ENCODE results near the gene ZFYVE16.
"Not testable (repeated sequence)": the region's sequence is repeated elsewhere in the genome, so short reads cannot be mapped to it uniquely, and the experiment has no call there.

Gene ZFYVE16

DNA sequence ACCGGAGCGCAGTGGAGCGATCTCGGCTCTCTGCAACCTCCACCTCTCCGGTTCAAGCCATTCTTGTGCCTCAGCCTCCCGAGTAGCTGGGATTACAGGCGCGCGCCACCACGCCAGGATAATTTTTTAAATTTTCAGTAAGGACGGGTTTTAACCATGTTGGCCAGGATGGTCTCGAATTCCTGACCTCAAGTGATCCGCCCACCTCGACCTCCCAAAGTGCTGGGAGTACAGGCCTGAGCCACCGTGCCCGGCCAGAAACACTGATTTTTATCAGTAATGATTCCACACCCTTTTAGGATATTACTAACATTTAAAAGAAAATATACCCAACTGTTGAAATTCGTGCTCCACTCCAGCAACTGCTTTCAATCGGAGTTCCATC, 79.6 kb downstream of the ZFYVE16 start:
- in situ Hi-C loops (cut with HindIII; ENCODE audit: low sequenced_read_pairs): no loop called here

DNA sequence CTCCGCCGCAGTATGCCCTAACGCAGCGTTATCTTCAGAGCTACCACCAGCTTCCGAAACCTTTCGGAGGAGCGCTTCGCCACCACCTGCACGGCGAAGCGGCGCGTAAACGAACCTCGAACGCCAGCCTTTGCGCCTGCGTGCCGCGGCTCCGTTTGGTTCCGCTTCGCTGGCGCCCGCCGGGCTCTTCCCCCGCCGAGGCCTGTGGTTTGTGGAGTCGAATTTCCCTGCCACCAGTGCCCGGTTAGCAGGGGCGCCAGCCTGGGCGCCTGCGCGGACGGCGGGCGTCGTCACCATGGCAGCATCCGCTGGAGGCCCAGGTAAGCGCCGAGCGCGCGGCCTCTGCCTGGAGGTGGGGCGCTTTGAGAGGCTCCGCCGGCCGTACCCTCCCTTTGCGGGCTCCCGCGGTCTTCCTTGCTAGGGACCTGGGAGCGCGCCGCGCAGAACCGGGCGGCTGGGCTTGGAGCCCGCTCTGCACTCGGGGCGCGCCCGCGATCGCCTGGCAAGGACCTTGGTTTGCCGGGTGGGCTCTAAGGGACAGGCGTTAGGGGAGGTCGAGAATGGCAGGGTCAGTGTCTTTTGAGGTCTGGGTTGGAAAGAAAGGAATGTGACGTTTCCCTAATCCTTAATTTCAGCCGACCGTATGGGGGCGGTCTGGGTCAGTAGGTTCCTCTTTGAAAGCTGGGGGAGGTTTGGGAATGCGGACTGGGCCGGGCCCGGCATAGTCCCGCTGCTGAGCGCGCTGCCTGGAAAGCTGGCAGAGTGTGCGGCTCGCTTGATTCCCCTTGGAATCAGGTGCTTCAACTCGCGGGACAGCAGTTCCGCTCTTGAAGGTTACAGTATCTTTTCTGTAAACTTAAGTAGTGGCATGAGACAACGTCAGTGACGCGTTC, 80.2 kb downstream of the ZFYVE16 start, which contains the start of gene FAM151B:
Gene FAM151B, plus strand, starts transcription at position 272 of the 893 bp plus-strand sequence. Its CDS starts 24 bp downstream, at position 296.
- in situ Hi-C loops (cut with HindIII; ENCODE audit: low sequenced_read_pairs): no loop called here

DNA sequence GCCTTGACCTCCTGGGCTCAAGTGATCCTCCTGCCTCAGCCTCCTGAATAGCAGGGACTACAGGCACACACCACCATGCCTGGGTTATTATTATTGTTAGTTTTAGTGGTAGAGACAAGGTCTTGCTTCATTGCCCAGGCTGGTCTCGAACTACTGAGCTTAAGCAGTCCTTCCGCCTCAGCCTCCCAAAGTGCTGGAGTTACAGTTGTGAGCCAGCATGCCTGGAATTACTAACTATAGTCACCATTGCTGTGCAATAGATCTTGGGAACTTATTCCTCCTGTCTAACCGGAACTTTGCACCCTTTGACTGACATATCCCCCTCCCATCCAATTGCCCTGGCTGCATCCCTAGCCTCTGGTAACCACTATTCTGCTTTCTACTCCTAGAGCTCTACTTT, 83.4 kb downstream of the ZFYVE16 start:
- in situ Hi-C loops (cut with HindIII; ENCODE audit: low sequenced_read_pairs): no loop called here

DNA sequence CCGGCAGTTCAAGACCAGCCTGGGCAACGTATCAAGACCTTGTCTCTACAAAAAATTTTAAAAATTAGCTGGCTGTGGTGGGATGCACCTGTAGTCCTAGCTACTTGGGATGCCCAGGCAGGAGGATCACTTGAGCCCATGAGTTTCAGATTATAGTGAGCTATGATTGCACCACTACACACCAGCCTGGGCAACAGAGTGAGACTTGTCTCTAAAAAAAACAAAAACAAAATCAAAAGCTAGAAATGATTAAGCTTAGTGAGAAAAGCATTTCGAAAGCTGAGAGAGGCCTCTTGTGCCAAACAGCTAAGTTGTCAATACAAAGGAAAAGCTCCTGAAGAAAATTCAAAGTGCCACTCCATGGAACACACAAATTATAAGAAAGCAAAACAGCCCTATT, 84.9 kb downstream of the ZFYVE16 start:
- in situ Hi-C loops (cut with HindIII; ENCODE audit: low sequenced_read_pairs): no loop called here

DNA sequence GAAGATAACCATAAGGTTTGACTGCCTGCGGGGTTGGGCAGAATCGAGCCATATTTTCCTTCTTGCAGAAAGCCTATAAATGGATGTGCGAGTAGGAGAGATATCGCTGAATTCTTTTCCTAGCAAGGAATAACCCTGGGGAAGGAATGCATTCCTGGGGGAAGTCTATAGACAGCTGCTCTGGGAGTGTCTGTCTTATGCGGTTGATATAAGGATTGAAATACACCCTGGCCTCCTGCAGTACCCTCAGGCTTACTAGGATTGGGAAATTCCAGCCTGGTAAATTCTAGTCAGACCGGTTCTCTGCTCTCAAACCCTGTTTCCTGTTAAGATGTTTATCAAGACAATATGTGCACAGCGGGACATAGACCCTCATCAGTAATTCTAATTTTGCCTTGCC, 85.6 kb downstream of the ZFYVE16 start:
- in situ Hi-C loops (cut with HindIII; ENCODE audit: low sequenced_read_pairs): not testable (repeated sequence)

DNA sequence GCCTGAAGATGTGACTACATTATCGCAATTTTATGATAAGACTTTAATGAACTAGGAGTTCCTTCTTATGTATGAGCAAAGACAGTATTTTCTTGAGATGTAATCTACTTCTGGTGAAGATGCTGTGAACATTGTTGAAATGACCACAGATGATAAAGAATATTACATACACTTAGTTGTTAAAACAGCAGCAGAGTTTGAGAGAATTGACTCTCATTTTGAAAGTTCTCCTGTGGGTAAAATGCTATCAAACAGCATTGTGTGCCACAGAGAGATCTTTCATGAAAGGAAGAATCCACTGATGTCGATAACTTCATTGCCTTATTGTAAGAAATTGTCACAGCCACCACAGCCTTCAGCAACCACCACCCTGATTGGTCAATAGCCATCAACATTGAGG, 88.0 kb downstream of the ZFYVE16 start:
- in situ Hi-C loops (cut with HindIII; ENCODE audit: low sequenced_read_pairs): no loop called here

DNA sequence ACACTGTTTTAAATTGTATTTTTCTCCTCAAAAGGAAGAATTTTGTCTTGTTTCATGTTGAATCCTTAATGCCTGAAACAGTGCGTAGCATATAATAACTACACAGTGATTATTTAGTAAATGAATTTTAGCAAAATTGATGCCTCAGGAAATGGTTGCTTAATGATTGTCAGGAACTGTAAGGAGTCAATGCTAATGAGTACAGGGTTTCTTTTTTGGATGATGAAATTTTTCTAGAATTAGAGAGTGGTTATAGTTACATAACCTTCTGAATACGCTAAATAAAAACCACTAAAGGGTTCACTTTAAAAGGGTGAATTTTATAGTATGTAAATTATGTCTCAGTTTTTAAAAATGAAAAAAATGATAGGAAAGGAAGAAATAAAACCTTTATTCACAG, 94.9 kb downstream of the ZFYVE16 start:
- in situ Hi-C loops (cut with HindIII; ENCODE audit: low sequenced_read_pairs): no loop called here

DNA sequence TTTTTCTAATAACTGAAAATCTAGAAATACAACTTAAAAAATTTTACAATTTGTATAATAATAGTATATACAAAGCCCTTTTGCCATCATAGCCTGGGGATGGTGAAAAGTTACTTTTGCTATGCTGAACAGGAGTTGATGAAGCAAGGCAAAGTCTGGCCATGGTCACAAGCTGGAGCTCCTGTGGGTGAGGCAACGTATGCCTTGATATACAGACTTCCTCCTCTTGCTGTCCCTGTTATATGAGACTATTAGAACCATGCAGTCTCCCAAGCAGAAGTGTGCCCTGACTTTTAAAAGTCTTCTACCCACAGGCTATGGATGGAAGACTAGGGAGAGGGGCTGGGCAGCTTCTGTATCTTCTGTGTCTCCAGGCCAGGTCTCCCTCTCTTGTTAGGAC, 95.8 kb downstream of the ZFYVE16 start:
- in situ Hi-C loops (cut with HindIII; ENCODE audit: low sequenced_read_pairs): no loop called here

DNA sequence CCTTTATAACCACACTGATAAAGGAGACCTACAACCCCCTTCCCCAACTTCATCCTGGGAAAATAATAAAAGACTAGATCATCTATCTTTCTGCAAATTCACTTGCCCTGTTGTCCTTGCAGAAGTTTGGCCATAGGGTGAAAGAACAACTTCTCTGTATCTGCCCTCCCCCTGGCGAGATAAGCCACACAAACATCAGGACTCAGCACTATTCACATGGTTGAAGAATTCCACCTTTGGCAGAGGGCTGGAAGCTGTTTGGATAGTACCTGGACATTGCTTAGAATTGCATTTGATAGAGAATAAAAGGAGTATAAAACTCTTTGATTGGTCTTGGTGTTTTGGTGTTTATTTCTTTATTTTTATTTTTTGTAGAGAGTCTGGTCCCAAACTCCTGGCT, 97.0 kb downstream of the ZFYVE16 start:
- in situ Hi-C loops (cut with HindIII; ENCODE audit: low sequenced_read_pairs): no loop called here

DNA sequence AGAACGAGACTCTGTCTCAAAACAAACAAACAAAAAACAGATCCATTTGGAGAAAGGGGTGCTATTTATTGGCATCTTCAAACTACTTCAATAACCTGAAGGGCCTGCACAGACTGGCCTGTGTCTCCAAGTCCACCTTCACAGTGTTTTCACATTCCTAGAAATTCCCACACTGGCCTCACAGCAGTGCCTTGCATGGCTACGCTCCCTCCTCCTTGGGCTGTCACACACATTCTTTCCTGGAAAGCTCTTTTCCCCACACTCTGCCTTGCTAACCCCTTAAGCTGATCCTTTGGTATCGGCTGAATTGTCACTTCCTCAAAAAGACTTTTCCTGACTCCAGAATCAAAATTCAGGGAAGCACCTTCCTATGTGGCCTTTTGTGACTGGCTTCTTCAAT, 99.8 kb downstream of the ZFYVE16 start:
- in situ Hi-C loops (cut with HindIII; ENCODE audit: low sequenced_read_pairs): no loop called here

DNA sequence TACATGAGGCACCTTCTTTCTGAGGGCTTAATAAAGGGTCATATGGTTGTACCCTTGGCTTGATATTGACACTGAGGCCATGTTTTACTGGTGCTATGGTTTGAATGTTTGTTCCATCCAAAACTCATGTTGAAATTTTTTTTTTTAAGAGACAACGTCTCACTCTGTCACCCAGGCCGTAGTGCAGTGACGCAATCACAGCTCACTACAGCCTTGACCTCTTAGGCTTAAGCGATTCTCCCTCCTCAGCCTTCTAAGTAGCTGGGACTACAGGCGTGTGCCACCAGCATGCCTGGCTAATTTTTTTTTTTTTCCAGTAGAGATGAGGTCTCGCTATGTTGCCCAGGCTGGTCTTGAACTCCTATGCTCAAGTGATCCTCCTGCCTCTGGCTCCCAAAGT, 101.0 kb downstream of the ZFYVE16 start:
- in situ Hi-C loops (cut with HindIII; ENCODE audit: low sequenced_read_pairs): no loop called here

DNA sequence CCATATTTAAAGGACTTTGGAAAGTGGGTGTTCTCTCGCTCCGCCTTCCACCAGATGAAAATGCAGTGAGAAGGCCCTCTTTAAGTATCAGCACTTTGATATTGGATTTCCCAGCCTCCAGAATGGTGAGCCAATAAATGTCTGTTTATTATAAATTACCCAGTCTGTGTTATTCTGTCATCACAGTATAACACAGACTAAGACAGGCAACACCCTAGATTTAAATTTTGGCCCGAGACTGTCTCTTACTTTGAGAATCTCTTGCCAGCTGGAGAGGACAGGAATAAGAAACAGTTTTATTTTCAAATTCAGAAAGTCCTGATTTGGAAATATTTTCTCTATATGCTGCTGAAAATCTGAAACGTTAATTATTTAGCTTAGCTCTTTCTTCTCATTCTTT, 101.5 kb downstream of the ZFYVE16 start:
- in situ Hi-C loops (cut with HindIII; ENCODE audit: low sequenced_read_pairs): no loop called here

DNA sequence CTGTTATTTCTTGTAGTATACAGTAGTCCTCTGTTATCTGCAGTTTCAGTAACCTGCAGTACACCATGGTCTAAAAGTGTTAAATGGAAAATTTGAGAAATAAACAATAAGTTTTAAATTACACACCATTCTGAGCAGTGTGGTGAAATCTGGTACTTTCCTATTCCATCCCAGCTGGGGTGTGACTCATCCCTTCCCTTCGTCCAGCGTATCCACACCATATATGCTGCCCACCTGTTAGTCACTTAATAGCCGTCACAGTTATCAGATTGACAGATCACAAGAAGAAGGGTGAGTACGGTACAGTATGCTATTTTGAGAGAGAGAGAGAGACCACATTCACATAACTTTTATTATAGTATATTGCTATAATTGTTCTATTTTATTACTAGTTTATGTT, 109.0 kb downstream of the ZFYVE16 start:
- in situ Hi-C loops (cut with HindIII; ENCODE audit: low sequenced_read_pairs): no loop called here

All from endothelial cell of hepatic sinusoid (primary cell).